ENCODE data around the gene SFRP5.

The SFRP5 gene, protein sequence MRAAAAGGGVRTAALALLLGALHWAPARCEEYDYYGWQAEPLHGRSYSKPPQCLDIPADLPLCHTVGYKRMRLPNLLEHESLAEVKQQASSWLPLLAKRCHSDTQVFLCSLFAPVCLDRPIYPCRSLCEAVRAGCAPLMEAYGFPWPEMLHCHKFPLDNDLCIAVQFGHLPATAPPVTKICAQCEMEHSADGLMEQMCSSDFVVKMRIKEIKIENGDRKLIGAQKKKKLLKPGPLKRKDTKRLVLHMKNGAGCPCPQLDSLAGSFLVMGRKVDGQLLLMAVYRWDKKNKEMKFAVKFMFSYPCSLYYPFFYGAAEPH

DNA sequence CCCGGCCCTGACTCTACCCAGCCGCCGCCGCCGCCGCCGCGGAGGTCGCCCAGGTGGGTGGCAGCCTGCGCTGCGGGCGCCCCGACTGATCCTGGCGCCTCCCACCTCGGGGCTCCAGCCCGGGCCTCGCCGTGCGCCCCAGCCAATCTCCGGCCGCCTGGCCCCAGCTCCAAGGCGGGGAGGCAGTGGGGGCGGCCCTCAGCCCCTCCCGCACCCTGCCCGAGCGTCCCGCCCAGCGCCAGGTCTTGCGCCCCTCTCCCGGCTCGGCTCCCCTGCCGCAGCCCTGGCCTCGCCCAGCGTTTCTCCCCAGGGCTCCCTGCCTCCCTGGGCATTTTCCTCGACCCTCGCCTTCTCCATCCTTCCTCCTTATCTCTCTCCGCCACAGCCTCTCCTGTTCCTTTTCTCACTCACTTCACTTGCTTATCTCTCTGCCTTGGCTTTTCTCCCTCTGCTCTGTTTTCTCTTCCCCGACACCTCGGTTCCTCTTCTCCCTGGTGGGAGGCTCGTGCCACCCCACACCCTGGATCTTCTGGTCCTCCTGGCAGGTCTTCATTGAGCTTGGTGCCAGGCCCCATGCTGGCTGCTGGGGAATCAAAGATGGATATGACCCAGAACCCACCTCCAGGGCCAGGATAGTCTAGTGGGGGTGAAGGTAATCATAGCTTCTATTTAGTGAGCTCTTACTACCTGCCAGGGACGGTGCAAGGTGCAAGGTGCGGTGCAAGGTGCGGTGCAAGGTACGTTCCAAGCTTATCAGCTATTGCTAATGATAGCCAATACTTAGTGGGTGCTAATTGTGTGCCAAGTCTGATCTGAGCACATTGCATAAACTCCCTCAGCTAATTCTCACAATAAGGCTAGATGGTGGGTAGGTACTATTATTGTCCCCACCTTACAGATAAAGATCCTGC, at the start of gene SFRP5:
Gene SFRP5 (minus strand): TSS at position 87 of the 911 bp plus-strand sequence. CDS start 166 bp downstream, outside the sequence.
- no peak for DNase-seq

DNA sequence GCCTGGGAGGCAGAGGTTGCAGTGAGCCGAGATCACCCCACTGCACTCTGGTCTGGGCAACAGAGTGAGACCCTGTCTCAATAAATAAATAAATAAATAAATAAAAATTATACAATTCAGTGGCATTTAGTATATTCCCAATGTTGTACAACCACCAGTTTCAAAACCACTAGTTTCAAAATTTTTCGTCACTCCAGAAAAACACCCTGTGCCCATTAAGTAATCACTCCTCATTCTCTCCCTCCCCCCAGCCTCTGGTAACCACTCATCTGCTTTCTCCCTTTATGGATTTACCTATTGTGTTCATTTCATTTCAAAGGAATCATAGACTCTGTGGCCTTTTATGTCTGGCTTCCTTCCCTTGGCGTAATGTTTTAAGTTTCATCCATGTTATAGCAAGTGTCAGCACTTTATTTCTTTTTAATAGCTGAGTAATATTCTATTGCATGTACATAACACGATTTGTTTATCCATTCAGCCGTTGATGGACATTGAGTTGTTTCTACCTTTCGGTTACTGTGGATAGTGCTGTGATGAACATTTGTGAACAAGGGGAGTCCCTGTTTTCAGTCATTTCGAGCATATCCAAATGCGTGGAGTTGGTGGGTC, 48.4 kb upstream of the SFRP5 start:
- no peak for DNase-seq

DNA sequence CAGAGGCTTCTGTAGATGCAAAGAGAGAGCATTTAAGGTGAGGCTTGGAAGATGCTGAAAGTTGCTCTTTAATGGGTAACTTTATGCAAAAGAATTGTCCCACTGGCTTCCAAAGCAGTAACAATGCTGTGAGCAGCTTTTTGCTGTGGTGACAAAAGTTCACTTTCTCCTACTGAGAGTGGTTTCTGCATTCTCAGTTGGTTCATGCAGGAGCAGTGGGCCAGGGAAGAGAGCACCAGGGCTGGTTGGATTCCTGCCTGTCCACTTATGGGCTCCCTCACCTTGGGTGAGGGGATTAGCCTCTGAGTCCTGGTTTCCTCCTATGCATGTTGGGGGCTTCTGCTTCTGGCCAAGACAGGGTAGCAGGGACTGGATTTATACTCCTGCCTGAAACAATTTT, 46.8 kb upstream of the SFRP5 start:
- no peak for DNase-seq

DNA sequence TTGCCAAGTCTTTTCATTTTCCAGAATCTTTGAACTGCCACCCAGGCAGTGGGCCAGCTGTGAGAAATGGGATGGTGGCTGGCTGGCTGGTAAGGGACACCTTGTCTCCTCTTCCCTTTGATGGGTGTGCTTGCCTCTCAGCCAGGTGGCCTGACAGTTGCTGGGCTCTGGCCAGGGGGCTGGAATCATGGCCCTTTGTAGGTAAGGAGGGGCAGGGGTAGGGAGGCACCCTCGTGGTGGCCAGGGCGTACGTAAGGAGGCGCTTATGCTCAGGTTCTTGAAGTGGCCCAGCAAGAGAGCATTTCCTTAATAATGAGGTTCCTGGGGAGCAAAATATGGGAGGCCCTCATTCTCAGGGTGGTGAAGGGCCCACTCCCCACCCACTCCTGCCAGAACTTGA, 44.8 kb upstream of the SFRP5 start:
- DNase-seq, result no peak

DNA sequence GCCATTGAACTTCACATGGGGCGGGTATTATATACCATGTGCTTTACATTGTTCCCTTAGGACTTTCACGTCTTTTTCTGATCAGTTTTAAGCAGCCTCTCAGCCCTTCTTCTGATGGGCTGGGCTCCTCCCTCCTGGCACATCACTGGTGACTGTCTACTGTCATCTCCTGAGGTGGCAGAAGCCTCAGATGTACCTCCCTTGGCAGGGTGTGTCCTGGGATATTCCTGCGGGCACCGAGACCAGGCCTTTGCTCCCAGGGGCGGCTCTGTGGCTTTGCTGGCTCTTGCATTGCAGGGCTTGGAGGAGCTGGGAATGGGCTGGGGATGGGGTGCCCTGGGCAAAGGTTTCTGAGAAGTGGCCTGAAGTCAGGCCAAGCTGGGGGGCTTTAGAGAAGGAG, 43.2 kb upstream of the SFRP5 start:
- DNase-seq, result no peak

DNA sequence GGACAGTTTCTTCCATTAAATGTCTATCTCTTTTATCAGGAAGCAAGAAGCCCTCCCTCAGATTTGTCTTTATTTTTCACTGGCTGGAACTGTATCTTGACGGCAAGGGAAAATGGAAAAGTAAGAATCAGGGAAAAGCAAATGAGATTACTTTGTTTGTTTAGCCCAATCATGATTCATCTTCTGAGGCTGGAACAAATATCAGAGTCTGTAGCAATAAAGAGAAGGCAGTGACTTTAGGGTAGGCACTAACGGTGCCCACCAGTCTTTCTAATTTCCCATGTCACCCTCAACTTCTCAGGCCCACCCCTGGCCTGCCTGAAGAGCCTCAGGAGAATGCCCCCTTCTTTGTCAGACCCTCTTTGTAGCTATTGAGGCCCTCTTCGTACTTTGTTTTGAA, 41.5 kb upstream of the SFRP5 start:
- DNase-seq, result no peak

DNA sequence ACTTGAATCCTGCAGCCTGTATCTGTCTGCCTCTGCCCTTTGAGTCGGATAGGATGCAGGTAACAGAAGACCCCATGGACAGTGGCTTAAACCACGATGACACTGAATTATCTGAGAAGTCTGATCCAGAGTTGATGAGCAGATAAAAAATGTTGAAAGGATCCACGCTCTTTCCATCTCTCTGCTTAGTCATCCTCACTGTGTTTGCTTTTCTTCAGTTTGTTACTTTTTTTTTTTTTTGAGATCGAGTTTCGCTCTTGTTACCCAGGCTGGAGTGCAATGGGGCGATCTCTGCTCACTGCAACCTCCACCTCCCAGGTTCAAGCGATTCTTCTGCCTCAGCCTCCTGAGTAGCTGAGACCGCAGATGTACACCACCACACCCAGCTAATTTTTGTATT, 40.9 kb upstream of the SFRP5 start:
- DNase-seq, result no peak

DNA sequence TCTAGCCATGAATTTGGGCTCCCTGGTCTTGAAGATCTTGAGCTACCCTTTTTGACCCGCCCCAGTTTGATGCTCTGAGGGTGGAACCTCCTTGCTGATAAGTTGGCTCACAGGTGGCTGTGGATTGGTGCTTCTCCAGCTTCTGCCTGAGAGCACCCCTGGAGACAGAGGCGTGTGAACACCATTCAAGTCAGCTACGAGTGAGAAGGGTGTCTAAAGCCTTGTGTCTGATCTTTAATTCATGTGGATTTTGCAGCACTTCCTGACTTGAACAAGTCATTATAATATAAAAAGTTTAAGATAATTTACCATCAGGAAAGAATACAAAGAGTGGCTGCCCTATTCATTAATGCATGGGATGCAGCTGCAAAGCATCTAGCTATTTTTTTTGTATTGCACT, 40.2 kb upstream of the SFRP5 start:
- DNase-seq, result no peak

DNA sequence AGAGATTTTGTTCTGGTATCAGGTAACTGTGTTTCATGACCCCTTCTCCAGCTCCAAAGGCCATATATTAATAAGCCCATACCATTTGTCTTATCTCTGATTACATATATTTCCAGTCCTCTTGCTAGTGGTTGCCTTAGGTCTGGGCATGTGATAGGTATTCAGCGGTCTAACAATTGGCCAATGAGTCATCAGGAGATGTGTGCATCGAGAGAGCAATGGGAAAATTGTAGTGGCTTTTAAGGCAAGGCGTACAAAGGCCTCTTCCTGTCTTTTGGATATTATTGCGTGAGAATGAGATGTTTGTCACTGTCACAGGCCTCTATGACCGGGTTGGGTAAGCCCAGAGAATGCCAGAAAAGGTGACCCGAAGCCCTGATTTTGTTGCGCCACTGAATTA, 38.6 kb upstream of the SFRP5 start:
- DNase-seq, result no peak

DNA sequence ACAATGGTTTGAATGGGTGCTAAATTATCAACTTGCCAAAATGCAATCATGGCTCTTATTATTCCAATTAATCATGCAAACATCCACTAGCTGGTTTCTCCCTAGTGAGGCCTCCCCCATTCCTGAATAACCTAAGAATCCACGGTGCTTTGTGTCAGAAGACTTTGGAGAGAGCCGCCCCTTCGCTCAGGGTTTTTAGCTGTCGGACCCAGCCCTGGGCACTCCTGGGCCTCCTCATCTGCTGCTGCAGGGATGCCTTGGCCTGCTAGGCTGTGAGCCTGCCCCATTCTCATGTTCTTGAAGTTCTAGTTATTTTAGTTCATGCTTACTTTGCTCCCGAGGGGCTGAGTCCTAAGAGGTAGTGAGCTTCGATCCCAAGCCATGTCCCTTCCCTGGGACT, 34.1 kb upstream of the SFRP5 start:
- no peak for DNase-seq

DNA sequence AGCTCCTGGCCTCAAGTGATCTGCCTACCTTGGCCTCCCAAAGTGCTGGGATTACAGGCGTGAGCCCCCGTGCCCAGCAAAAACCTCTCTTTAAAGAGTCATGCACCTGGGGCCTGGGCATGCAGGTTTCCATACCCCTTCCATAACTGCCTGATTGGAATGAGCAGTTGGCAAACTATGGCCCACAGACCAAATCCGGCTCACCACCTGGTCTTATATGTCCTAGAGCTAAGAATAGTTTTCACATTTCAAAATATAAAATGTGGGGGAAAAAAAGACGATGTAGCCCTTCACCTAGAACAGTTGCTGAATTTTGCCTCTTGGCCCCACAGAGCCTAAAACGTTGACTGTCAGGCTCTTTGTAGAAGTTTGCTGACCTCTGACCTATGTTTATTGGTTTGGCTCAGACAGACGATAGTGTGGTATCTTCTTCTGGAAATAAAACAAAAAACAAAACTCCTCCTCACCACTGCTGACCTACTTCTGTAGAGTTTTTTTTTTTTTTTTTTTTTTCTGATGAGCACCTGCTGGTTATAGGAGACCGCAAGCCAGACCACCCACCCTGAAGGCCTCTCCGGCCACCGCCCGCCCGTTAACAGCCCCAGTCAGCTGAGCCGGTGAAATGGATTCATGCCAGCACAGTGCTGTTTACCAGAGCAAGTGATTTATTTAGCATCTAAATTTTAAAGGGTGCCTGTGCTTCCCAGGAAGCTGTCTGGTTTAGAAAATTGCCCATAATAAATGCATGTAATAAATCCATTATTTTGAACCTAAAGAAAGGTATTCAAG, 33.5 kb upstream of the SFRP5 start:
- DNase-seq, result no peak

DNA sequence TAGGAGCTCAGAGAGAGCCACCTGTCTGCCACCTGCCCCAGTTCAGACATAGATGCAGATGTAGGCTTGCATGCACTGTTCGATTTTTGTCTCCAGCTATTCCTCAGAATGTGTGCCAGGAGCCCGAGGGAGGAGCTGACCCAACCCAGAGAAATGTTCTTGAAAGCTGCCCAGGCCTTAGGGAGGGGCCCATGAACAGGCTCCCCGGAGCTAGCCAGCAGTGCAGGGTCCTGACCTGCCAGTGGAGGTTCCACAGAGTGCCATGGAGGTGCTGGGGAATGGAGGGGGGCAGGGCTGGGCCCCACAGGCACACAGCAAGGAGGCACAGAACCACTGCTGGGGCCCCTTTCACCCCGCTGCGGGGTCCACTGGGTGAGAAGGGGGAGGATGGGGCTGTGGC, 29.6 kb upstream of the SFRP5 start:
- DNase-seq, result no peak

DNA sequence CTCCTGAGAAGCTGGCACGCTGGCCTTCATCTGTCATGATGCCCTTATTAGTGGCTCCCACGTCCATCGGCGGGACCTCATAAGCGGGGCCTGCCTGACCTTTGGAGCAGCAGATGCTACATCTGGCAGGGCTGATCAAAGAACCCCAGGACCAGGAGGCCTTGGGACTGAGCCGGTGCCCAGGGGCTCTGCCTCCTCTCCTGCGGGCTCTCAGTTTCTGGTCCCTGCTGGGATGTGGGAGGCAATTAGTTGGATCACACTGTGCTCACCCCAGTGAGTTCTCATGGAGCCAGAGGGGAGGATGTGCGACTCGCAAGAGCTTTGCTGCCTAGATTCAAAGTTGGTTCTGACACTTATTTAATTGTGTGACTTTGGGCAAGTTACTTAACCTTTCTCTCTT, 28.7 kb upstream of the SFRP5 start:
- no peak for DNase-seq

DNA sequence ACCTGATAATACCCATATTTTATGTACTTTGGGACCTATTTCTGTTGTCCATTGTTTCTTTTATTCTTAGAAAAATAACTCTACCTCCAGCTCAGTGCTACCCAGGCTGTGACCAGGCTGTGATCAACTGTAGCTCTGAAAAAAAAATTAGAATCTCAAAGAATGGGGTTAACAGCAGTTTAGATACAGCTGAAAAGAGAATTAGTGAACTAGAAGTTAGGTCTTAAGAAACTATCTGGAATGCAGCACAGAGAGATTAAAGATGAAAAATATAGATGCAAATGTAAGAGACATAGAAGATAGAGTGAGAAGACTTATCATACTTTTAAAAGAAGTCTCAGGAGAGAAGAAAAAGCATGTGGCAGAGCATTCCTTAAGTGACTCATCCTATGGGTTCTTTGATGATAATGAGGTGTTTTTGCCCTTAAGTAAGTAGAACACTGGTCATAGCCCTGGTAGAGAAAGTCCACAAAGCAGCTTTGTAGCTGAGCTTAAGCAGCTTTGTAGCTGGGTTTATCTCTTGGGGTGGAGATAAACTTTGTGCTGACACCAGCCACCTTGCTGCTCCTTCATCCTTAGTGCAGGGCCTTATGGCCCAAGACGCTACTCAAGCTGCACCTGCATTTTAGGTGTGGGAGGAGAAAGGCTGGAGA, 27.3 kb upstream of the SFRP5 start:
- DNase-seq, result no peak

DNA sequence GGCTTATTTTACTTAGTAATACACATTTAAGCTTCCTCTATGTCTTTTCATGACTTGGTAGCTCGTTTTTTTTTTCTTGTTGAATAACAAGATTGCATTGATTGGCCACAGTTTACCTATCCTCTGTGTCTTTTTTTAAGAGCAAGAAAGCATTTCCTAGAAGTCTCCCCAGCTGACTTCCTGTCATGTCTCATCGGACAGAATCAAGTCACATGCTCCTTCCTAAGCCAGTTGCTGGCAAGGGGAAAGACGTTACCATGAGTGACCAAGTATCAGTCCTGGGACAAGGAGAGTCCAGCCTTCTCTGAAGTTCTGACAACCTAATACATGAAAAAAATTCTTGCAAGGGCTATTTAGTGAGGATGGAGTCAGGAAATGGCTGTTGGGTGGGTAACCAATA, 24.9 kb upstream of the SFRP5 start:
- DNase-seq, result no peak

DNA sequence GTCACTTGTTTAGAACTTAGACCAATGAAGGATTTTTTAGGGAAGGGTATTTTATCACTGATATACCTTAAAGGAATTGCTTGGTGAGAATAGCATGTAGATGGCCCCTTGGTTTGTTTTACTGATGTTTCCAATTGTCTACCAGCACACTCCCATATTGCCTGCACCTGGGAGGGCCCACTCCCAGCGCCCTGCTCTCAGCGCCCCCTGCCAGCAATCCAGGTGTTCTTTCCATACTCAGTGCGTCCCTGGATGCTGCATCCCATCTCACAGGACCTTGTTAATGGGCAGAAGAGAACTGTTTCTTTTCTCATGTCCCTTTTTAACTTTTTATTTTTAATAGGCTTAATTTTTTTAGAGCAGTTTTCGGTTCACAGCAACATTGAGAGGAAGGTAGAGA, 24.1 kb upstream of the SFRP5 start:
- DNase-seq, result no peak

DNA sequence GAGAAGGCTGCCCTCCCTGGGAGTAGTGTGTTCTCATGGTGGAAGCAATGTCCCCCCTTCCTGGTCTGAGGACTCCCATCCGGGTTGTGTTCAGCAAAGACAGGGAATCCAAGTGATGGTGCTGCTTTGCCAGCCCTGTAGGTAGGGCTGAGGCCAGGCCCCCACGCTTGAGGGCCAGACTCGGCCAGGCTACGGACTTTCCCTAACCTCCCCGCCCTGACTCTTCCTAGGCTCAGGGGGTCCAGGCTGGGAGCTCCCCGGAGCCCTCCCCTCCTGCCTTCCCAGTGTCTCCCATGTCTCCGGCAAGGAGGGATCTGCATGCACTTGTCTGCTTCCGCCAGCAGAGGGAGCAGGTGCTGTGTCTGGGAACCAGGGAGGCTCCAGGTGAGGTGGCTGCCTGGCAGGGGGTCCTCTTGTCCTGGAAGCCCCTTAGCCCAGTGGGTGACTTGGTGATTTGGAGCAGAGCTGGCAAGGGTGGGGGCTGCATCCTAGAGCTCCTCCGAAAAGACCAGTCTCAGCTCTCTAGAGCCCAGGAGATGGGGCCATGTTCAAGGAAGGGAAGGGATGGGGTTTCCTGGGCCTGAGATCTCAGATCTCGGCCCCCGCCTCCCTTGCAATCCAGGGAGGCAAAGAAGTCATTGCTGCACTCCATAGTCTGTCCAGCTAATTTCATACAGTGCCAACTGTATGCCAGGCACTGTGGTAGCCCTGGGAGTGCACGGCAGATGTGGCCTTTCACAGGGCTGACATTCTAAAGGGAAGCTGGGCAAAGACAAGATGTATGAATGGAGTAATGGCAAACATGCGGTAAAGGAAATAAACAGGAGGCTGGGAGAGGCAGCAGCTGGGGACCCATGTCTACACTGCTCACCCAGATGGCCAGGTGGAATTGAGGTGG, 20.3 kb upstream of the SFRP5 start:
- DNase-seq, result peak; percentile 71

DNA sequence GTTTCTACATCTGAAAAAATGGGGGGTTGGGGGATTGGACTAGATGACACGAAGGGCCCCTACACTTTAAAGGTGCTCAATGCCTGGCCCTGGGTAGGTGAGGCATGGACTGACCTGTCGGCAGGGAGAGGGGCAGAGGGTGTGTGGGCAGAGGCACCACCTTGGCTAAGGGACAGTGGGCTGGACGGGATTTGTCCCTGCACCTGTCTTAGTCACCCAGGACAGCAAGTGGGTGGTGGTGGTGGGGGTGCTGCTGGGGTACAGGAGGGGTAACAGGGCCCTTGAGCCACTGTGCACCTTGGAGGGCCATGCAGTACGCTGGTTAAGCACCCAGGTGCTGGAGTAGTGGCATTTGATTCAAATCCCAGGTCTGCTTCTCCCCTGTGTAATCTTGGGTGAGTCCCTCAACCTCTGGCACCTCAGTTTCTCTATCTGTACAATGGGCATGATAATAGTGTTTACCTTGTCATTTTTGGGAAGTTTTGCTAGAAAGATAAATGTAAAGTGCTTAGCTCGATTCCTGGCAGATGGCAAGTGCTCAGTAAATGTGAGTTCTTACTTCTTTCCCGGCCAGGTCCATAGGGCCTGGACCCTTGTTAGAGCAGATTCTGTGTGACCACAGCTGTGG, 18.1 kb upstream of the SFRP5 start:
- no peak for DNase-seq

DNA sequence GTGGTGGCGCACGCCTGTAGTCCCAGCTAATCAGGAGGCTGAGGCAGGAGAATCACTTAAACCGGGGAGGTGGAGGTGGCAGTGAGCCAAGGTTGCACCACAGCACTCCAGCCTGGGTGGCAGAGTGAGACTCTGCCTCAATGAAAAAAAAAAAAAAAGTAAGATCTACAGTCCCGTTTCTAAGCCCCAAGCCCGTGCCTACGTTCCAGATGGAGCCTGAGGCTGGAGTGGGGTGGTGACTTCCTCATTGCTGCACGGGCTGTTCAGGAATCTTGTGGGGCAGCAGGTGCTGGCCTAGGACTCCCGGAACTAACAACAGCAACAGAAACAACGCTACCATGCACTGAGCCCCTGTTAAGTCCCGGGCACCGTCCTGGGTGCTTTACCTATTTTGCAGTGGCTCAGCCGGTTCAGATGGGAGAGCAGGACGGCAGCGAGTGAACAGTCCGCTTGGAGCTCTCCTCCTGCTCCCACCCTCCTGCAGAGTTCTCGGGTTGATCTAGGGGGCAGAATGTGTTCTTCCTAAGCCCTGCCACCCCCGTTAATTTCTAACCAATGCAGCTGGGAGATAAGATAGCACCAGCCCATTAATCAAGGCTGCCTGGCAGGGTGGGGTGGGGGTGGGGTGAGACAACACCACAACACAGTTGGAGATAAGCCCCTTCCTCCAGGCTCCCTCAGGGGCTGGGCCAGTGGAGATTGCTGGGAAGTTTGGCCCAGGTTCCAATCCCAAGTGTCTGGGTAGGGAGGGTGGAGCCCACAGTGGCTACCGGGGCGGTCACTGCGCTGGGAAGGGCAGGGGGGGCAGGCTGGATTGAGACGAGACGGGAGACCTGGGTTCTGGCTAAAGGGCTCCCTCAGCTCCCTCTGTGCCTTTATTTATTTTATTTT, 17.0 kb upstream of the SFRP5 start:
- no peak for DNase-seq

DNA sequence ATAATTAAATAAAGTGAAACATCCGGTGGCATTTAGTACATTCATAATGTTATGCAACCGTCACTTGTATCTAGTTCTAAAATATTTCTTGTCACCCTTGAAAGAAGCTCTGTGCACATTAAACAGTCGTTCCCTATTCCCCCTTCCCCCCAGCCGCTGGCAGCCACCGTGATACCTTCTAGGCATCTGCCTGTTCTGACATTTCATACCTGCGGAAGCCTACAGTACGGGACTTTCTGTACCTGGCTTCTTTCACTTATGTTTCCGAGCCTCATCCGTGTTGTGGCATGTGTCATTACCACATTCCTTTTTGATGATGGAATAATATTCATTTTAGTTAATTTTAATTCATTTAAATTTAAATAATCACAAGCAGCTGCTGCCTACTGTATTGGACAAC, 13.9 kb upstream of the SFRP5 start:
- DNase-seq, result no peak

Data from activated naive CD4-positive, alpha-beta T cell treated with anti-CD3 and anti-CD28 coated beads, Interleukin-2, amount 50 U/mL, for 16 hours (primary cell).